ENCODE measurements around the gene P4HA3.

DNA sequence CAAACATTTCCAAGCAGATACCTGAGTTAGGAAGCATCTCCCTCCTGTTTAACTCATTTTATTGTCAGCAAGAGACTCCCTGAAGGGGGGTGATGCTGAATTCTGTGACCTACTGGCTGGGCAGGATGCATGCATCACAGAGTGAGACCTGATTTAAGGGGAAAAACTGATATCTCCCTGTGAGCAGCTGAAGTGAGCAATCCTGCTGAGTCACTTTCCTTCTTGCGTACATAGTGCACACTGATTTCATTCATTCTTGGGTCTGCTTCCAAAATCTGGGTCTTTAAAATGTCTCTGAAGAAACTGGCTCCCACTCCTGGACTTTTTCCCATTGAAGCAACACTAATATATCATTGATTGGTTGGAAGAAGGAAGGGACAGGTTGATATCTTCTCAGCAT lies 23.3 kb downstream of the P4HA3 start:
- no peak for TF ChIP-seq POLR2A (IDR thresholded peaks at IDR 0.05)
- TF ChIP-seq, protein P1, sequence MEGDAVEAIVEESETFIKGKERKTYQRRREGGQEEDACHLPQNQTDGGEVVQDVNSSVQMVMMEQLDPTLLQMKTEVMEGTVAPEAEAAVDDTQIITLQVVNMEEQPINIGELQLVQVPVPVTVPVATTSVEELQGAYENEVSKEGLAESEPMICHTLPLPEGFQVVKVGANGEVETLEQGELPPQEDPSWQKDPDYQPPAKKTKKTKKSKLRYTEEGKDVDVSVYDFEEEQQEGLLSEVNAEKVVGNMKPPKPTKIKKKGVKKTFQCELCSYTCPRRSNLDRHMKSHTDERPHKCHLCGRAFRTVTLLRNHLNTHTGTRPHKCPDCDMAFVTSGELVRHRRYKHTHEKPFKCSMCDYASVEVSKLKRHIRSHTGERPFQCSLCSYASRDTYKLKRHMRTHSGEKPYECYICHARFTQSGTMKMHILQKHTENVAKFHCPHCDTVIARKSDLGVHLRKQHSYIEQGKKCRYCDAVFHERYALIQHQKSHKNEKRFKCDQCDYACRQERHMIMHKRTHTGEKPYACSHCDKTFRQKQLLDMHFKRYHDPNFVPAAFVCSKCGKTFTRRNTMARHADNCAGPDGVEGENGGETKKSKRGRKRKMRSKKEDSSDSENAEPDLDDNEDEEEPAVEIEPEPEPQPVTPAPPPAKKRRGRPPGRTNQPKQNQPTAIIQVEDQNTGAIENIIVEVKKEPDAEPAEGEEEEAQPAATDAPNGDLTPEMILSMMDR (IDR thresholded peaks at IDR 0.05) = no peak
- TF ChIP-seq EP300 (IDR thresholded peaks at IDR 0.05) = no peak
